Stimulated activated CD4-positive, alpha-beta T cell treated with anti-CD3 and anti-CD28 coated beads, TNF-alpha, amount 100 ng/mL, for 4 hours (primary cell): Measurements from ENCODE around the gene ACADS.

Source experiments
- DNase-seq, 3 experiments: peaks; one replicate each; pipeline ENCODE4 v3.0.0-alpha.2; 2020; ENCODE audit warnings: low read depth in 3 of 3

Gene ACADS

GRCh38 chr12:120725659-120726509, at the start of gene ACADS:
ACADS (plus strand) TSS chr12:120725826; CDS start chr12:120725886, 60 bp downstream.
- DNase-seq: peak; percentile 76 to 90 (median 79)

GRCh38 chr12:120677765-120678473, 47.7 kb upstream of the ACADS start:
- no peak for DNase-seq

- no peak for DNase-seq
These were observed 47.1 kb upstream of the ACADS start for GRCh38 chr12:120678572-120678971.

- no peak for DNase-seq
These were observed 45.4 kb upstream of the ACADS start for GRCh38 chr12:120680165-120680738.

GRCh38 chr12:120684523-120684932, 41.1 kb upstream of the ACADS start:
- DNase-seq: no peak

GRCh38 chr12:120685522-120685921, 40.1 kb upstream of the ACADS start:
- DNase-seq: no peak

GRCh38 chr12:120686151-120686689, 39.4 kb upstream of the ACADS start:
- DNase-seq: peak; percentile 89 to 94 (median 92)

GRCh38 chr12:120686690-120687577, 38.7 kb upstream of the ACADS start, which contains the start of gene MLEC:
MLEC (plus strand) TSS chr12:120687149; CDS start chr12:120687297, 148 bp downstream.
- peak; percentile 97 to 99 (median 99) for DNase-seq

GRCh38 chr12:120687578-120688289, 37.9 kb upstream of the ACADS start:
- no peak for DNase-seq

GRCh38 chr12:120688527-120689071, 37.0 kb upstream of the ACADS start:
- DNase-seq: no peak

- no peak for DNase-seq
These were observed 36.1 kb upstream of the ACADS start for GRCh38 chr12:120689397-120690082.

- no peak for DNase-seq
These were observed 35.6 kb upstream of the ACADS start for GRCh38 chr12:120690083-120690450.

GRCh38 chr12:120690978-120691377, 34.6 kb upstream of the ACADS start:
- no peak for DNase-seq

- DNase-seq: no peak
These were observed 33.0 kb upstream of the ACADS start for GRCh38 chr12:120692524-120693033.

- DNase-seq: no peak
These were observed 31.8 kb upstream of the ACADS start for GRCh38 chr12:120693848-120694247.

- DNase-seq: no peak
These were observed 29.0 kb upstream of the ACADS start for GRCh38 chr12:120696626-120697025.

- no peak for DNase-seq
These were observed 28.3 kb upstream of the ACADS start for GRCh38 chr12:120697344-120697743.

GRCh38 chr12:120698665-120699064, 27.0 kb upstream of the ACADS start:
- DNase-seq: no peak

- DNase-seq: no peak
These were observed 26.1 kb upstream of the ACADS start for GRCh38 chr12:120699553-120699952.
